NCI-H2227 (cell line): ENCODE measurements around the gene VDAC2.

Experiments used
- DNase-seq: peaks from one replicate; lab custom pipeline; 2025; ENCODE audit not compliant: unreplicated experiment; lab: John Stamatoyannopoulos, UW

Gene VDAC2

GRCh38 chr10:75229971-75230370 is 19.4 kb downstream of the VDAC2 start:
- DNase-seq, result no peak

GRCh38 chr10:75230600-75231038 is 20.0 kb downstream of the VDAC2 start:
- DNase-seq, result peak; percentile 88

- no peak for DNase-seq
These were observed 21.3 kb downstream of the VDAC2 start for GRCh38 chr10:75231672-75232581.

- DNase-seq, result peak; percentile 37
These were observed 22.9 kb downstream of the VDAC2 start for GRCh38 chr10:75233444-75234016.

GRCh38 chr10:75234017-75234682 is 23.6 kb downstream of the VDAC2 start:
- peak; percentile 90 for DNase-seq

GRCh38 chr10:75234683-75235374 is 24.2 kb downstream of the VDAC2 start:
- DNase-seq, result no peak

GRCh38 chr10:75235375-75236177 is 25.0 kb downstream of the VDAC2 start, which contains the start of gene COMTD1:
Gene COMTD1, minus strand, starts transcription at chr10:75235957. Its CDS starts 29 bp downstream, at chr10:75235928.
- DNase-seq, result peak; percentile 92

- no peak for DNase-seq
These were observed 25.7 kb downstream of the VDAC2 start for GRCh38 chr10:75236178-75236825.

- DNase-seq, result no peak
These were observed 27.8 kb downstream of the VDAC2 start for GRCh38 chr10:75238182-75239095.

- DNase-seq, result no peak
These were observed 28.6 kb downstream of the VDAC2 start for GRCh38 chr10:75239096-75239790.

GRCh38 chr10:75240329-75241076 is 29.9 kb downstream of the VDAC2 start:
- DNase-seq, result no peak

- no peak for DNase-seq
These were observed 32.8 kb downstream of the VDAC2 start for GRCh38 chr10:75243426-75243825.

GRCh38 chr10:75244487-75245353 is 34.1 kb downstream of the VDAC2 start:
- DNase-seq, result no peak

- no peak for DNase-seq
These were observed 35.0 kb downstream of the VDAC2 start for GRCh38 chr10:75245354-75246250.

GRCh38 chr10:75246506-75246905 is 35.9 kb downstream of the VDAC2 start:
- no peak for DNase-seq
